HG03159 (cell line): Measurements from ENCODE around the gene KIFC3.
"Not testable (repeated sequence)": the region's sequence is repeated elsewhere in the genome, so short reads cannot be mapped to it uniquely, and the experiment has no call there.

Experiments
- ATAC-seq: cut with Tn5 transposase; IDR thresholded peaks from one replicate; pipeline ENCODE4 v1.9.1; 2021; ENCODE audit warnings: mild to moderate bottlenecking, moderate library complexity; ENCODE audit not compliant: unreplicated experiment

The KIFC3 gene

DNA sequence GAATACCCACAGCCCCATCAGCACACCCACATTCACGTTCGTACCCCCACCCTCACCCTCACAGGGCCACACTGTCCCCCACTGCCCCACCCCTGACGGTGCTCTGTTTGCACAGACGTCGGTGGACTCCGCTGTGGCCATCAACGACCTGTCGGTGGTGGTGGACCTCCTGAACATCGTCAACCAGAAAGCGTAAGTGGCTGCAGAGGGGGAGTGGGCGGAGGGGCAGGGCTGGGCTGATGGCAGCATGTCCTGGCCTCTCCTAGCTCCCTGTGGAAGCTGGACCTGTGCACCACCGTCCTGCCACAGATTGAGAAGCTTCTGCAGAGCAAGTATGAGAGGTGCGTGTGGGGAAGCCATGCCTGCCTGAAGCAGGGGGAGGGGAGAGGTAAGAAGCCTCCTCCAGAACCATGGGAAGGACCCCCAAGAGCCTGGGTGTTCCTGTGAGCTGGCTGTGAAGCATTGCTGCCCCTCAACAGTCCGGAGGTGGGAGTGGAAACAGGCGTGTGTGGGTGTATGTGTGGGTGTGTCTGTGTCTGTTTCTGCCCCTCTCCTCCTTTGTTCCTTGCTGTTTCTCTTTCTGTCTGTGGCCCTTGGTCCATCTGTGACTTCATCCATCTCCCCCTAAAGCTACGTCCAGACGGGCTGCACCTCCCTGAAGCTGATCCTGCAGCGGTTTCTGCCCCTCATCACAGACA is 46.4 kb downstream of the KIFC3 start:
- ATAC-seq = no peak

- ATAC-seq = no peak
Measured at GRCh38 chr16:57755061-57755684, 47.1 kb downstream of the KIFC3 start.

DNA sequence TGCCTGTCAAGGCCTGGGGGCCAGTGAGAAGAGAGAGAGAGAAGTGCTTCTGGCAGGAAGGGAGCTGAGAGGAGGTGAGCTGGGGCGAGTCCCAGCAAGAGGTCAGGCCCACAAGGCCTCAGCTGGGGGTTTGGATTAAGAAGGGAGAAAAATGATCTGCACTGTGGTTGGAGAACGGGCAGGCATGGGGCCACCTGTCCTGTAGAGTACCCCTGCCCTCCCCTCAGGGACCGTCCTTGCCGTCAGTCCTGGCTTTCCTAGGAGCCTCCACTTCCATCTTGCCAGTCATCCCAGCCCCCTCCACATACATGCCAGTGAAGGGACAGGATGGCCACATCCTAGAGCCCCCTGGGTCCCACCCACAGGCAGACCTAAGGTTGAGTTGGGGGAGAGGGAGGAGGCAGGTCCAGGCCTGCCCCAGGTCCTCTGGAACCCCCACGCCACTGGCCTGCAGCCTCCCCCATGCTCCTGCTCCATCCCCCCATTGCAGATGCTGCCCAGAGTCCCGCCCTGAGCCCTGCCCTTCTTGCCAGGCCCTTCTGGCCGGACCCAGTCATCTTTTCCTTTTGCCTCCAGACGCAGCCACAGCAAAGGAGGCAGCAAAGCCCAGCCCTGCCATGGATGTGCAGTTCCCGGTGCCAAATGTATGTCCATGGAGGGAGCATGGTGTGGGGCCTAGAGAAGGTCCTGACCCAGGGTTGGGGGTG is 47.8 kb downstream of the KIFC3 start:
- ATAC-seq = no peak

- no peak for ATAC-seq
Measured at GRCh38 chr16:57753448-57754353, 48.6 kb downstream of the KIFC3 start.

DNA sequence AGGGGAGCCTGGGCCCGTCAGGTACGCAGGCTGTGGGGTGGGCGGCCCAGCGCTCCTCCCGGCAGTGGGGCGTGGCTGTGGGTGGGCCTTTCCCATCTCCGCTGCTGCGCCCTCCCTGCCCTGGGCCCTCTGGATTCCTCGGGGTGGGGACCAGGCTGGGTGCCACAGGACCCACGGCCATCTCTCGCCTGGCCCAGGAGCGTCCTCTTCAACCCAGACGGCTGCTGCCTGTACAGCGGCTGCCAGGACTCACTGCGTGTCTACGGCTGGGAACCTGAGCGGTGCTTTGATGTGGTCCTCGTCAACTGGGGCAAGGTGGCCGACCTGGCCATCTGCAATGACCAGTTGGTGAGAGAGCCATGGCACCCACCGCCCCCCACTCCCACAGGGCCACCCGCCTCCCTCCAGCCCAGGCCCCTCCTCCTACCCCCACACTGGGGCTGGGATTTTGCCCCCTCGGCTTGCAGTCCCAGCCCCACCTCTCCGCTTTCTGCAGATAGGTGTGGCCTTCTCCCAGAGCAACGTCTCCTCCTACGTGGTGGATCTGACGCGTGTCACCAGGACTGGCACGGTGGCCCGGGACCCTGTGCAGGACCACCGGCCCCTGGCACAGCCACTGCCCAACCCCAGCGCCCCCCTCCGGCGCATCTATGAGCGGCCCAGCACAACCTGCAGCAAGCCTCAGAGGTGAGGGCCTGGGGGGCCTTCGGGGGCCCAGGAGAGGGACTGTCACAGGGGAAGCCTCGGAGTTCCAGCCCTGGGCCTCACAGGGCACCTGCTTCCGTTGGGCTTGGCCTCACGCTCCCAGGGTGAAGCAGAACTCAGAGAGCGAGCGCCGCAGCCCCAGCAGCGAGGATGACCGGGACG is 49.5 kb downstream of the KIFC3 start:
- ATAC-seq = no peak

DNA sequence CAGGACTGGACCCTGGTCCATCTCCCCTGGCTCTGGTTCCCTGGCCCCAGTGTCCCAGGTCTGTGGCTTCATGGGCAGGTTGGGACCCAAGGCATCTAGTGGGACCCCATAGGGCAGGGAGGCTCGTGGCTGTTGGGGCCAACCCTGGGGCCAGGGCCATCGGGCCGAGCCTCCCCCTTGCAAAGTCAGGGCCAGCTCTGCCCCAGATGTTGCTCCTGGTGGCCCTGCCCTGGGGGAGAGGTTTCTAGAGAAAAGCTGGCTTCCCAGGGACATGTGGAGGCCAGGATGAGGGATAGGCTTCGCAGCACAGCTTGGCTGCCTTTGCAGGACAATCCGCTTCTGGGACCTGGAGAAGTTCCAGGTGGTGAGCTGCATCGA is 50.1 kb downstream of the KIFC3 start:
- ATAC-seq = no peak

GRCh38 chr16:57751539-57752202 is 50.6 kb downstream of the KIFC3 start:
- ATAC-seq = no peak

- ATAC-seq = no peak
Measured at GRCh38 chr16:57750796-57751538, 51.3 kb downstream of the KIFC3 start.

- no peak for ATAC-seq
Measured at GRCh38 chr16:57749856-57750452, 52.3 kb downstream of the KIFC3 start.

DNA sequence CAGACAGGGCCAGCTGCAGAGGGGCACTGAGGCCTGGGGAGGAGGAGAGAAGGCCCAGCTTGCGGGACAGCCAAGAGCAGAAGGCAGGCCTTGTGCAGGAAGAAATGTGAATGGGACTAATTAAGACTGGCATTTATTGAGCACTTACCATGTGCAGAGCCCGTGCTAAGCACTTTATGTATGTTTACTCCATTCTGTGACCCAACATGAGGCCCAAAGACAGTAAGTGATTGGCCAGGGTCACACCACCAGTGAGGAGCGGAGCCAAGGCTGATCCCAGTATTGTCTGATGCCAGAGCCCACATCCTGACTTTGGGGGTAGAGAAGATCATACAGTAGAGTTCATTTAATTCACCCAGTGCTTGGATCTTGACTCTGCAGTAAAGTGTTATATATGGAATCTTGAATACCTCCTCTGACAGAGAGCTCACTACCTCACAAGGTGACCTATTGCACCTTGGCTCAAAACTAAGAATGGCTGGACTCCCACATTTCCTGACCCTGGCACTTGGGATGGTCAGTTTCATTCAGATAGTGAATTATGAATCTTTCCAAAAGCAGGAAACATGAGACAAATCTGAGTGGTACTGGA is 53.1 kb downstream of the KIFC3 start:
- ATAC-seq = no peak

GRCh38 chr16:57748596-57748995 is 53.7 kb downstream of the KIFC3 start:
- ATAC-seq = no peak

GRCh38 chr16:57747996-57748395 is 54.3 kb downstream of the KIFC3 start:
- ATAC-seq = no peak

DNA sequence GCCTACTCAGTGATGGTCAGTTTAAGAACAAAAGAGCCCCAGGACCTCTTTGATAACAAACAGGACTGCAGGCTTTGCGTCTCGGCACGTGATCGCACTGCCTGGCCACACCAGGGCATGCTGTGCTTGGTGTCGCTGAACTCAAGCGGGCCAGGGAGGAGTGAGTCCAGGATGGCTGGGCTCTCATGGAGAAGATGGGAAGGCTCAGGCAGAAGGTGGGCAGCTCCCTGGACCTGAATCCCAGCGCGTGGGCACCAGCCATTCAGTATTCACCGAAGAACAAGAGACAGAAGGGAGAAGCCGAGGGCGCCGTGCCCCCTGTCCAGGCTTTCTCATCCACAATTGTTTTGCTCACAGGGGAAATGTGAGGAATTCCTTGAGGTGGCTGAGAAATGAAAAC is 54.8 kb downstream of the KIFC3 start:
- no peak for ATAC-seq

GRCh38 chr16:57747091-57747490 is 55.2 kb downstream of the KIFC3 start:
- no peak for ATAC-seq

DNA sequence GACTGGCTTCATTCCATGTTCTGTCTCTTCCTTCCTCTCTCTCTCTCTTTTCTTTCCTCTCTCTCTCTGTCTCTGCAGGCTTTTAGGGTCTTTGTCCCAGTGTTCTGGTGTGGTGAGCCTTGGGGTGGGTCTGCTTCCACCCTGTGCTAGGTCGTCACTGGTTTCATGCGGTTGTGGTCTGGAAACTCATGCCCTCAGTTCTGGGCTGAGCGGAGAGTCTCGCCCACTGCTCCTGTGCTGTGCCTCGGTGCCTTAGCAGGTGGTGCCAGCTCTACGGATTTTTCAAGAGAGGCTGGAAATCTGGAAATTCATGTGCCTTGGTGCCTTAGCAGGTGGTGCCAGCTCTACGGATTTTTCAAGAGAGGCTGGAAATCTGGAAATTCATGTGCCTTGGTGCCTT is 56.0 kb downstream of the KIFC3 start:
- ATAC-seq = not testable (repeated sequence)

GRCh38 chr16:57745768-57746167 is 56.5 kb downstream of the KIFC3 start:
- no peak for ATAC-seq

- no peak for ATAC-seq
Measured at GRCh38 chr16:57744642-57744903, 57.7 kb downstream of the KIFC3 start.

DNA sequence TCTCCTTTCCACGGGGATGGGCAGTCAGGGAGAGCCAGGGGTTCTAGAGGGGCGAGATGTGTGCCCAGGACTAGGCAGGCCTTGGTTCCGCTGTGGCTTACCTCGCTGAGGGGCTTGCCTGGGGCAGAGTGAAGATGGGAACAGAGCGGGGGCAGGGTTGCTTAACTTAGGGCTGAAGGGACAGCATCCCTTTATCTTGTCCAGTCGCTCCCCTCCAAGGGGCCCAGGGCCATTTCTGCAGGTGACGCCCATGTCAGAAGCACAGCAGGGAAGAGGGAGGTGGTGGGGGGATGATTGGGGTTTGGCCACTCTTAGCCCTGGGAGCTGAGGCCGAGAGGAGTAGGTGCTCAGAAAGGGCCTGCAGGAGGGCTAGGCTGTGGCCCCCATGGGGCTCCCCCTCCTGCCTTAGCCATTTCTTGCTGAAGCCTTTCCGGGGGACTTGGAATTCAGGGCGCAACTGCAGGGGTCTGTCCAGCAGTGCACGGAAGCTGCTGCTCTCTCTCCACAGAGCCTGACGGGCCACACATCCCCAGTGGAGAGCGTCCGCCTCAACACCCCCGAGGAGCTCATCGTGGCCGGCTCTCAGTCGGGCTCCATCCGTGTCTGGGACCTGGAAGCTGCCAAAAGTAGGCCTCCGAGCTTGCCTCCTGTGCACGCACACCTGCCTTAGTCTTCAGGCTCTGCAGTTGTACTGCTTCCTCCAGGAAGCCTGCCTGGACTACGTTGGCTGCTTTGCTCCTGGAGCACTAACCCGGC is 58.2 kb downstream of the KIFC3 start:
- no peak for ATAC-seq
